PC-3 (cell line): ENCODE data around the gene GRM1.

Experiments
- EZH2 ChIP-seq: fragments of 300-600 bp; sonication (generic); IDR thresholded peaks from one replicate; pipeline ENCODE4 v1.6.1; 2017; ENCODE audit warnings: antibody characterized with exemption, mild to moderate bottlenecking, low read length; ENCODE audit not compliant: unreplicated experiment
- TF ChIP-seq, protein P1 (sequence below): fragments of 300-600 bp; sonication (generic); conservative IDR thresholded peaks from 2 replicates; pipeline ENCODE4 v1.5.1; 2017; ENCODE audit warnings: antibody characterized with exemption, low read depth, mild to moderate bottlenecking, low read length

GRCh38 chr6:146194434-146194833 lies 165.6 kb downstream of the GRM1 start:
- TF ChIP-seq, protein P1, sequence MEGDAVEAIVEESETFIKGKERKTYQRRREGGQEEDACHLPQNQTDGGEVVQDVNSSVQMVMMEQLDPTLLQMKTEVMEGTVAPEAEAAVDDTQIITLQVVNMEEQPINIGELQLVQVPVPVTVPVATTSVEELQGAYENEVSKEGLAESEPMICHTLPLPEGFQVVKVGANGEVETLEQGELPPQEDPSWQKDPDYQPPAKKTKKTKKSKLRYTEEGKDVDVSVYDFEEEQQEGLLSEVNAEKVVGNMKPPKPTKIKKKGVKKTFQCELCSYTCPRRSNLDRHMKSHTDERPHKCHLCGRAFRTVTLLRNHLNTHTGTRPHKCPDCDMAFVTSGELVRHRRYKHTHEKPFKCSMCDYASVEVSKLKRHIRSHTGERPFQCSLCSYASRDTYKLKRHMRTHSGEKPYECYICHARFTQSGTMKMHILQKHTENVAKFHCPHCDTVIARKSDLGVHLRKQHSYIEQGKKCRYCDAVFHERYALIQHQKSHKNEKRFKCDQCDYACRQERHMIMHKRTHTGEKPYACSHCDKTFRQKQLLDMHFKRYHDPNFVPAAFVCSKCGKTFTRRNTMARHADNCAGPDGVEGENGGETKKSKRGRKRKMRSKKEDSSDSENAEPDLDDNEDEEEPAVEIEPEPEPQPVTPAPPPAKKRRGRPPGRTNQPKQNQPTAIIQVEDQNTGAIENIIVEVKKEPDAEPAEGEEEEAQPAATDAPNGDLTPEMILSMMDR = no peak
- TF ChIP-seq EZH2 = no peak
